Stimulated activated CD8-positive, alpha-beta memory T cell treated with anti-CD3 and anti-CD28 coated beads, Interleukin-12 subunit alpha, Interleukin-12 subunit beta, amount 100 ng/mL, for 24 hours (primary cell): ENCODE results near the gene PINLYP.
A peak's percentile ranks its signal among the peaks of the same experiment; 100 is the strongest.

Source experiments
- DNase-seq: peaks from one replicate; pipeline ENCODE4 v3.0.0-alpha.2; 2020; ENCODE audit errors: extremely low read depth

PINLYP gene

GRCh38 chr19:43548706-43549105 lies 26.9 kb upstream of the PINLYP start:
- no peak for DNase-seq

DNA sequence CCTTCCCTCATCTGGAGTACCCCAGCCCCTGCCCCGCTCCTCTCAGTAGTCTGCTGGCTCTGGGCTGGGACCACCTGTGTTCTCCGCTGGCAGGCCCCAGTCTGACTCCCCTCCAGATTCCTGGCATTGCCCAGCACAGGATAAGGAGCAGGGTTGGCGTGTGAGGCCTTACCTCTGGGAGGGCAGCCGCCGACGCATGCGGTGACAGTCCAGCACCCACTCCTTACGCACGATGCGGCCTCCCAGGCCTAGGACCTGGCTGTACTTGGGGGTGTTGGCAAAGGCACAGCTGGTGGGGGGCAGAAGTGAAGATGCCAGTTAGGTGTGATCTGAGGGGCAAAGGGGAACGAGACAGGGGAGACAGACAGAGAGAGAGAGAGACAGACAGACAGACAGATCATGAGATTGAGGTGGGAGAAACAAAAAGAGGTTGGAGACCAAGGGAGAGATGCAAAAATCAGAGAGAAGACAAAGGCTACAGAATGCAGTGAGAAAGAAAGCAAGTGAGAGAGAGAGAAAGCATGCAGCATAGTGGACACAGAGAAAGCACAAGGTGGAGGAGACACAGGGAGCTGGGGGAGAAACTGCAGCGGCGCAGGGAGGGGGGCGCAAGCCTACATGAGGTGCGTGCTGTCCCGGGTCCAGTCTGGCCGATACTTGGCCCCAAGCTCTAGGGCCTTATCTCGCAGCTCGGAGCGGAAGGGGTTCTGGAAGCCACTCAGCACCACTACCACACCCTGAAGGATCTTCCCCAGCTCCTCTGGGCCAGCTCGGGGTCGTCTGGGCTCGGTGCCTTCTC lies 24.0 kb upstream of the PINLYP start:
- DNase-seq: no peak

GRCh38 chr19:43552198-43552450 lies 23.5 kb upstream of the PINLYP start:
- no peak for DNase-seq

GRCh38 chr19:43552616-43553015 lies 23.0 kb upstream of the PINLYP start:
- no peak for DNase-seq

GRCh38 chr19:43553656-43554055 lies 21.9 kb upstream of the PINLYP start:
- DNase-seq: no peak

DNA sequence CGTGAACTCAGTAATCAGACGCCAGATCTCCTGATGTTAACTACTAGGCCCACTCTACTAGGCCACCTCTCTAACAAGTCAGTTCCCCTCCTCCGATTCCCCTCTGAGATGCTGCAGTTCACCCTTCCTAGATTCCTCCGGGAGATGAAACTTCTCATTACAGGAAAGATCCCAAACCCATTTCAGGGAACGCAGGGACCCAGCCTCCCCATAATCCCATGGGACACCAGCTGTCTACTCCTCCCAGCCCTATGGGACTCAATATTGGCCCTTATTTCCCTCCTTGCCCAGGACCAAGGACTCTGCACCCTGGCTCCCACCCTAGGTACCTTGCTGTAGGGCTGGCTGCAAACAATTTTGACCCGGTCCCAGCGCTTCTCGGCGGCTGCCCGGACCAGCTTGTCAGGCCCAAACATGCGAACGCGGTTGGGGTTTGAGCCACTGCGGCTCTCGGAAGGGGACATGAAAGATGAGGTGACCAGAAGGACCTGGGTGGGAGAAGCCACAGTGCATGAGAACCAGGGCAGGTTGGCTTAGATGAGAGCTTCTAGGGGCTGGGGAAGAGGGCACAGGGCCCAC lies 21.2 kb upstream of the PINLYP start:
- no peak for DNase-seq

DNA sequence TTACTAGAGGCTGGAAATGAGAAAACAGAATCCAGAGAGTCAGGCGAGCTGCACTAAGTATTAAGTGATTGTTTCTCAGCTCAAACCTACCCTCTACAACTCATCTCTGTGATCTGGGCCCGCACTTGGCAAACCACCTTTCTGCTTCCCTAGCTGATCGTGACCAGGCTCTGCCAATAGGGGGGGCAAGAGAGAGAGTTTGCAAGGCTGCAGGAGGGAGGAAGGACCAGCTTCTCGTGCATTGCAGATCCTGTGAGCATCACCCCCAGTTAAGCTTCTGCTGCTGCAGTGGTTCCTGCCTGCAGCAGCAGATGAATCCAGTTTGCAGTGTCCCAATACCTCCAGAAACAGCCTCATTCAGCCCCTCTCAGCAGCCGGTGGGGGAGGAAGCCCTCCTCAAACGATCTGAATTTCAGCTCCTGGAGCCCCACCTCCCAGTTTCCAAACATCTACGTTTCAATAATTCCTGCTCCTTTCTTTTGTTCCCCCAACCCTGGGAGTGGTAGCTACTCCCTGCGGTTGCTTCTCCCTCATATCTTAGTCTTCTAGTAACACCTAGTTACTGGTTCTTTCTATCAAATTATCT lies 20.3 kb upstream of the PINLYP start:
- DNase-seq: peak; percentile 31

DNA sequence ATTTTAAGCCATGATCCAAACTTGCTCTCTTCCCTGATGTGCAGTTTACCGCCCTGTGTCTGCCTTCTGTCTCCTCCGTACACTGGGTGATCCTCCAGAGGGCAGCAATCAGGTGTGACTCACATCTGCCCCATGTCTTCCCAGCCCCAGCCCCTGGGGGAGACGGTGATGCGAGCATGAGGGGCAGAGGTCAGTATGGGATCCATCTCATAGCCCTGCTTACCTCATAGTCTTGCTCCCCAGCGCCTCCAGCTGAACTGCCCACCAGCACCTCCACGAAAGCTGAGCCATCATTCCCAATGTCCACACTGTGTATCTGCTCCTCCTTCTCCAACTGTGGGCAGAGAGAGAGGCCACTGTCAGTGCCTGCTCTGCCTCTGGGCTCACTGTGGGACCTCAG lies 14.9 kb upstream of the PINLYP start:
- DNase-seq: no peak

DNA sequence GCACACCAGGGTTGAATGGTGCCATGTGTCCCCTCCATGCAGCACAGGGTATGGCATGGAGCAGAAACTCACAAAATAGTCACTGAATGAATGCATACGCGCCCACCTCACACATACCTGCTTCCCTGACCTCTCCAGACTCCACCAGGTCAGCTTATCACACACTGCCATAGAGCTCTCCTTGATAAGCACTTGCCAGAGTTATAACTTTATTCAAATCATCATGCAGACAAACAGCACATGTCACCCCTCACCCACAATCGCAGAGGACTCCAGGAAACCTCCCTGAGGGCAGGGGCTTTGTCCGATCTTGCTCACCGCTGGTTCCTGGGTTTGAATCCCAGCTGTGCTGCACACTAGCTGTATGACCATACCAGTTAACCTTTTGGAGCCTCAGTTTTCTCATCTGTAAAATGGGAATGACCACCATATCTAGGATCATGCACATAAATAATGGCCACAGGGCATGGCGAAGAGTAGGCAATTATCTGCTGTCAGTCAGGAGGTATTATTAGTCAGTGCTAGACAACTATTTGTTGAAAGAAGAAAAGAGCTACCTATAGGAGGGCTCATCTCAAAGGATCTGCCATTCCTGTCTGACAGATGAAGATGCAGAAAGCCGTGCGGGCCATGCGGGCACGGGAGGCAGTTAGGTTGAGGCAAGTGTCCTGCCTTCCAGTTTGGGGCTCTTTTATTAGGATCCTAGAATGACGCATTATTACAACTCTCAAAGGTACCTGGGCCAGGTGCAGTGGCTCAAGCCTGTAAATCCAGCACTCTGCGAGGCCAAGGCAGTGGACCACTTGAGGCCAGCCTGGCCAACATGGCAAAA lies 14.2 kb upstream of the PINLYP start:
- DNase-seq: no peak

- DNase-seq: no peak
Measured at GRCh38 chr19:43562226-43562697, 13.3 kb upstream of the PINLYP start.

GRCh38 chr19:43562698-43563241 lies 12.8 kb upstream of the PINLYP start:
- DNase-seq: peak; percentile 38

DNA sequence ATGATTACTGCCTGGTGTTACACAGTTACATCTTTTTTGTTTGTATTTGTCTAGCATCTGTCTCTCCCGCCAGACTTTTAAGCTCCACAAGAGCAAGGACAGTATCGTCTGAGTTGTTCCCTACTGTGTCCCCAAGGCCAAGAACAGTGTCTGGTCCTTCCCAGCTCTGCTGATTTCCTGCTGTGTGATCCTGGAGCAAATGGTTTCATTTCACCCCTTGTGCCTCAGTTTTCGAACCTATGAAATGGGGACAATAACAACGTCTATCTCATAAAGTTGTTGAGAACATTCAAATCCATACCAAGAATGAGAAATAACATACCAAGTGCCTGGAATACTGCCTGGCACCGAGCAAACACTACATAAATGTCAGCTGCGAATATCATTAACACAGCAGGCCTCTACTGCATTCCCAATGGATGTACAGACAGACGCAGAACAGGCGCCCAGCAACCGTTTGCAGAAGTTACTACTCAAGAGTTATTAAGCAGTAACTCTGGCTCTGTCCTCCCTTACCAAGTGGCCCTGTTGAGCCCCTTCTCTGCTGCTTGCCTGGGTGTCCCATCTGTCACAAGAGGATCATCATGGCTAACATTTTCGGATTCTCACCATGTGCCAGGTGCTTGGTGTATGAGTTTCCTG lies 11.7 kb upstream of the PINLYP start:
- no peak for DNase-seq

DNA sequence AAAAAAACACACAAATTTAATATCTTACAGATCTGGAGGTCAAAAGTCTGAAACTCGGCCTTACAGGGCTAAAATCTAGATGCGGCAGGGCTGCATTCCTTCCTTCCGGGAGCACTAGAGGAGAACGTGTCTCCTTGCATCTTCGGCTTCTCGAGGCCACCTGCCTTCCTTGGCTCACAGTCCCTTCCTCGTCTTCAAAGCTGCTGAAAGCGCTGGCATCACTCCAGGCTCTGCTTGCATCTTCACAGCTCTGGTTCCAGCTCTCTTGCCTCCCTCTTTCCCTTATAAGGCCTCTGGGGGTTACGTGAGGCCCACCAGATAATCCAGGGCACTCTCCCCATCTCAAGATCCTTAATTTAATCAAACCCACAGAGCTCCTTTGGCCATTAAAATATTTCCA lies 10.8 kb upstream of the PINLYP start:
- no peak for DNase-seq

DNA sequence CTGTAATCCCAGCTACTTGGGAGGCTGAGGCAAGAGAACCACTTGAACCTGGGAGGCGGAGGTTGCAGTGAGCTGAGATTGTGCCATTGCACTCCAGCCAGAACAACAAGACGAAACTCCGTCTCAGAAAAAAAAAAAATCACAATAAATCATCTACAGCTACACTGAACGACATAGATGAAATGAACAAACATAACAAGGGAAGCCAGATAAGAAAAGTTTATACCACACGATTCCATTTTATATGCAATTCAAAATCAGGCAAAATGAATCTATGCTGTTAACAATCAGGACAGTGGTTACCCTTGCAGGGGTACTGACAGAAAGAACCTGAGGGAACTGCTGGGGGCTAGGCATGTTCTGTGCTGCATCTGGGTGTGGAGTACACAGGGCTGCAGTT lies 5.9 kb upstream of the PINLYP start:
- DNase-seq: no peak

DNA sequence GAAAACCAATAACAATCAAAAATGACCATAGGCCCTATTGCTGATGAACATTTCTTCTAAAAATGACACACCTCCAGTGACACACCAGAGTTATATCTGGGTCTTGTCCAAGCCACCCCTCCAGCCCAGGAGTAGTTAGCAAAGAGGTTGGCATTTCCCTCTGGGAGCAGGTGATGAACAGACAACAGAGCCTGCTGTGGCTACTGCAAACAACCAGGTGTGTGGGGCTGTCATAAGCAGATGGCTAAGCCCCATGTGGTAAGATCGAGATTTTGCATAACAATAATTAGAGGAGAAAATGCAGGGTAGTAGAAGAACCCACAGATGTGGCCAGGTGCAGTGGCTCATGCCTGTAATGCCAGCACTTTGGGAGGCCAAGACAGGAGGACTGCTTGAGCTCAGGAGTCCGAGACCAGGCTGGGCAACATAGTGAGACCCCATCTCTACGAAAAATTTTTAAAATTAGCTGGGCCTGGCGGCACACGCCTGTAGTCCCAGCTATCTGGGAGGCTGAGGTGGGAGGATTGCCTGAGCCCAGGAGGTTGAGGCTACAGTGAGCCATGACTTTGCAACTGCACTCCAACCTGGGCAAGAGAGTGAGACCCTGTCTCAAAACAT lies 5.3 kb upstream of the PINLYP start:
- DNase-seq: no peak

- DNase-seq: no peak
Measured at GRCh38 chr19:43572171-43572588, 3.4 kb upstream of the PINLYP start.

DNA sequence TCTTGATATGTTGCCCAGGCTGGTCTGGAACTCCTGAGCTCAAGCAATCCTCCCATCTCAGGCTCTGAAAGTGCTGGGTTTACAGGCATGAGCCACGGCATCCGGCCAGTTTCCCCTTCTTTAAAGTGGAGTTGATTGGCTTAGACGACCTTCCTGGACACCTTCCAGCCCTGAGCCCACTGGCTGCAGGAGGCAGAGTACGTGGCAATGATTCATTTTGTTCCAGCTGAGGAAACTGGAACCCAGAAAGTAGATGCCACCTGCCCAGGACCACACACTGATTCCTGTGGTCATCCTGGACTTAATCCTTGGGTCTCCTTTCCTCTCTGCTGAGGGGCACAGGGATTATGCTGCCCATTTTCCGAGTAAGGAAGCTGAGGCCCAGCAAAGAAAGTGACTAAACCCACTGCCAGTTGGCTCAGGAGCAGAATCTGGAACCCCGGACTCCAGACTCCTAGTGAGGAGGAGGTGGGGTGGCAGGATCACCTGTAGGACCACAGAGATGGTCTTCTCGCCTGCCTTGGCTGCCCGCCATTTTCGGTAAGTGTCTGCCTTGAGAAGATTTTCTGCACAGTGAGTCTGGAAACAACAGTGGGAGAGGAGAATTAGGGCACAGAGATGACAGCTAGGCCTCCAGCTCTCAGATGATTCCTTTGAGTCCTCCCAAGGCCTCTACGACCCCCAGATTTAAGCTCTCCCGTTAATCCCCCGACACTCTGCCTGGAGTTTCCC lies 1.0 kb upstream of the PINLYP start:
- DNase-seq: no peak

DNA sequence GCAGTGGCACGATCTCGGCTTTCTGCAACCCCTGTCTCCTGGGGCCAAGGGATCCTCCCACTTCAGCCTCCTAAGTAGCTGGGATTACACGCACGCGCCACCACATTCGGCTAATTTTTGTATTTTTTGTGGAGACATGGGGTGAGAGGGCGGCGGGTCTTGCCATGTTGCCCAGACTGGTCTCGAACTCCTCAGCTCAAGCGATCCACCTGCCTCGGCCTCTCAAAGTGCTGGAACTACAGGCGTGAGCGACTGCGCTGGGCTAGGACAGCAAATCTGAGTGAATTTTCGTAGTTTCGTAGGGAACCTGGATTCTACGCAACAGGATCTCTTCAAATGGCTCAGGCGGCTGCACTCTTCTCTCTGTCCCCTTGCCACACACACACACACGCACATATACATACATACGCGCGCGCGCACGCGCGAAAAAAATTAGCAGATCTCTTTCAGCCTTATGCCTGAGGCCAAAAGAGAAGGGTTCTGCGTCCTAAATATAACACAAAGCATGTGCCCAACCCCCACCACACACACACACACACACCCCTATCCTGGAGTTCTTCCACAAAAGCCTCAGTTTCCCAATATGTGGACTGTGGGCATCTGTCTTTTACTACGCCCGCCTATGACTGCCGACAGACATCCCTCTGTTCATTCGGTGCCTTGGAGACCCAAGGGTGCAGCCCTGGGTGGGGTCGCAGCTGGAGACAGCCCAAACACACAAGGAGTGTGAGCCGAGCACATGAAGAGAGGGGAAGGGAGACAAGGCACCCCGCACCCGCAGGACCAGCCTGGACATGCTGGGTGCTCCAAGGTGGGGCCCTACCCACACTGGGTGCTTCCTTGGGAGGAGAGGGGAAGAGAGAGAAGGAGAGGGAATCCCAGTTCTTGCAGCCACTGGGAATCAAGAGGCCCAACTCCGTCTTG lies 616 bp downstream of the PINLYP start:
- DNase-seq: no peak

GRCh38 chr19:43578787-43579186 lies 3.2 kb downstream of the PINLYP start:
- no peak for DNase-seq

GRCh38 chr19:43581467-43581866 lies 5.9 kb downstream of the PINLYP start:
- no peak for DNase-seq
